GM12873 (cell line): ENCODE results near the gene SNAP25.

Source experiments
- TF ChIP-seq, protein P1 (sequence below): IDR thresholded peaks from 2 replicates; pipeline ENCODE4 v1.5.1; 2012; ENCODE audit warnings: low read depth, mild to moderate bottlenecking, moderate library complexity, low read length, control low read depth; ENCODE audit not compliant: insufficient read depth; ENCODE audit errors: missing control alignments

SNAP25 gene

DNA sequence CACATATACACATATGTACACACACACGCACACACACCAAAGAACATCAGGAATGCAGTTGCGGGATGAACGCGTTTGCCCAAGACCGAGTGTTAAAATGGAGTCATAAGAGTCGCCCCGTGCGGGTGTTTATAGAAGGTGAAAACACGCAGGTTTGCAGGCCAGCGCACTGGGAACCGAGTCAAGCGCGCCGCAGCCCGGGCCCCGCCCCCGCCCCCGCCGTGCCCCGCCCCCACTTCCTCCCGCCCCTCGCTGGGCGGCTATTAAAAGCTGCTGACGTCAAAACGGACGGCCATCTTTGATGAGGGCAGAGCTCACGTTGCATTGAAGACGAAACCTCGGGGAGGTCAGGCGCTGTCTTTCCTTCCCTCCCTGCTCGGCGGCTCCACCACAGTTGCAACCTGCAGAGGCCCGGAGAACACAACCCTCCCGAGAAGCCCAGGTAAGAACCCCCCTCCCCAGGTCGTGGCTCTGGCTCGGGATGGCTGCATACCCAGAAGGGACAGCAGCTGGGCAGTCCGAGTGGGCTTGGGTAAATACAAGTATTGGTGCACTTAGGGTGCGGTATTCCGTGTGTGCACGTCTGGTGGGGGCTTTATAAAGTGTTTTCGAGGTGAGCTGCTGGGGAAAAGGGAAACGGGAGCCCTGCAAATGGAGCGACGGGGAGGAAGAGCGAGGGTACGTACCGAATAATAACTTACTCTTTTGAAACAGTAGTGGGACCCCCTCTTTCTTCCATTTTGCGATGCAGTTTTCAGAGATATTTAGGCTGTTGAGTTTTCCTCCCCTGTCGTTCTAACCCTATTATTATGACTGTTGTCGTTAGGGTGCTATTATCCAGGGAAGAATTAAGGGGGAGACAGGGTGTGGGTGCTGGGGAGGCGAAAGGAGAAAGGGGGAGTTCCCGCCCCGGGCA lies at the start of gene SNAP25:
Gene SNAP25, plus strand, starts transcription at position 295 of the 916 bp plus-strand sequence. CDS start 56,662 bp downstream, outside the sequence.
- TF ChIP-seq, protein P1, sequence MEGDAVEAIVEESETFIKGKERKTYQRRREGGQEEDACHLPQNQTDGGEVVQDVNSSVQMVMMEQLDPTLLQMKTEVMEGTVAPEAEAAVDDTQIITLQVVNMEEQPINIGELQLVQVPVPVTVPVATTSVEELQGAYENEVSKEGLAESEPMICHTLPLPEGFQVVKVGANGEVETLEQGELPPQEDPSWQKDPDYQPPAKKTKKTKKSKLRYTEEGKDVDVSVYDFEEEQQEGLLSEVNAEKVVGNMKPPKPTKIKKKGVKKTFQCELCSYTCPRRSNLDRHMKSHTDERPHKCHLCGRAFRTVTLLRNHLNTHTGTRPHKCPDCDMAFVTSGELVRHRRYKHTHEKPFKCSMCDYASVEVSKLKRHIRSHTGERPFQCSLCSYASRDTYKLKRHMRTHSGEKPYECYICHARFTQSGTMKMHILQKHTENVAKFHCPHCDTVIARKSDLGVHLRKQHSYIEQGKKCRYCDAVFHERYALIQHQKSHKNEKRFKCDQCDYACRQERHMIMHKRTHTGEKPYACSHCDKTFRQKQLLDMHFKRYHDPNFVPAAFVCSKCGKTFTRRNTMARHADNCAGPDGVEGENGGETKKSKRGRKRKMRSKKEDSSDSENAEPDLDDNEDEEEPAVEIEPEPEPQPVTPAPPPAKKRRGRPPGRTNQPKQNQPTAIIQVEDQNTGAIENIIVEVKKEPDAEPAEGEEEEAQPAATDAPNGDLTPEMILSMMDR, result no peak

- TF ChIP-seq, protein P1, result no peak
These were observed 48.9 kb upstream of the SNAP25 start for GRCh38 chr20:10169752-10170151.

DNA sequence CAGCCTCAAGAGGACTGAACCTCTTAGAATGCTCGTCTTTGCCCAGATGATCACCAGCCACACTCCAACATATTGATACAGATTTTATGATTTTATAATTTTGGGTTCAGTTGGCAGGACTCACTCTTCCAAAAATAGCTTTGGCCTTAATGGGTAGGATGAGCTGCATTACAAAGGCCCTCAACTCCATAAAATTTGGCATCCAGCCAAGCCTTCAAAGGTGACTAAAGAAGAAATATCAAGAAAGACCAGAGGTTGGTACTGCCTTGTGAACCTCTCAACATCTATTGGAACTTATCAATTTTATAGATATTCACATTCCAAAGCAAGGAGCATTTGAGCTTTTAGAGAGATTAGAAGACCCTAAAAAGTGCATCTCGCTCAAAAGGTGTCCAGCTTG lies 48.4 kb upstream of the SNAP25 start:
- TF ChIP-seq, protein P1, result no peak

- TF ChIP-seq, protein P1, result no peak
These were observed 46.5 kb upstream of the SNAP25 start for GRCh38 chr20:10171864-10172751.

- TF ChIP-seq, protein P1, result no peak
These were observed 45.5 kb upstream of the SNAP25 start for GRCh38 chr20:10172998-10173655.

DNA sequence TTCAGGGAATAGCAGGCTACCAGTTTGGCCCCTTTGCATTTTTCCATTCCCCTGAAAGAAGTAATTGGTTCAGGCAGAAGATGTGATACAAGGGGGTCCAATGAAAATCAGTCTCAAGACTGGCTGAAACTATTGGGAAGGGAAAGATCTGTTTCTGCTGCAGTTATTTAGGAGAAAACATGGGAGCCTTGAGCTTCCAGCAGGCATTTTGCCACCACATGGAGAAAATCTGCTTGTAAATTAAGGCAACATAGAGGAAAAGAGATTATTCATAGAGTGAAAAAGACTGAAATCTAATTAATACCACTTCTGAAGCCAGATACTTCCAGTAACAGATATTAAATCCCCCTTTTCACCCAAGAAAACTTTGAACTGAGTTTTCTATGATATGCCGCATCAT lies 44.2 kb upstream of the SNAP25 start:
- TF ChIP-seq, protein P1, result no peak
